ENCODE data around the gene GPC3.

GPC3 gene

DNA sequence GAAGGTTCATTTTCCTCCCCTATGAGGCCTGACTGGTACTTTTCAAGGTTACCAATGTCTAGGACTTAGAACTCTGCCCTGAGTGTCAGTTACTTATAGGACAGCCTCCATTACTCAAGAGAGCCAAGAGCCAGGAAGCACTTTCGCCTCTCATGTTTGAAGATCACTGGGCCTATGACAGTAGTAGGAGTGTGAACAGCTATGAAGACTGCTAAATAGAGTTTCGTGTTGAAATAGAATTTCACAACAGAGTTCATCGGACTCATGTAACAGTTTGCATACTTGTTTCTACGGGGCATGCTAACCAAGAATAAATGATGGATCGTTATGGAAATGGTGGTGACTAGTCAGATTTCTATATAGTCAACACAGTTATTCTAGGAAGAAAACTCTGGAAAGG lies 472.3 kb downstream of the GPC3 start:
- Histone ChIP-seq H2AFZ (ENCODE audit: low read length) (no peak overlapping the region), H4K20me1 (ENCODE audit: insufficient read depth, low read length) (no peaks in the 10 kb centered on the region), H3K36me3 (ENCODE audit: insufficient read depth, low read length) (no peaks in the 10 kb centered on the region), H3K4me2 (ENCODE audit: low read length) (no peak overlapping the region), H3K9me3 (ENCODE audit: low read length) (no peaks in the 10 kb centered on the region), H3K4me3 (ENCODE audit: low read depth, low read length, poor library complexity, severe bottlenecking) (no peak overlapping the region), H3F3A (ENCODE audit: insufficient read depth, low read length) (no peaks in the 10 kb centered on the region), H3K27ac (ENCODE audit: low read depth, low read length, poor library complexity, severe bottlenecking) (no peak overlapping the region), H3K4me1 (ENCODE audit: insufficient read depth, low read length, severe bottlenecking) (no peaks in the 10 kb centered on the region), H3K27me3 (ENCODE audit: insufficient read depth, low read length) (no peaks in the 10 kb centered on the region), H3K9ac (ENCODE audit: low read length) (no peak overlapping the region), H3K9me2 (ENCODE audit: low read depth, low read length) (no peaks in the 10 kb centered on the region), H3K79me2 (ENCODE audit: insufficient read depth, low read length) (no peaks in the 10 kb centered on the region)
- TF ChIP-seq CTCF (IDR thresholded peaks at IDR 0.05; ENCODE audit: low read length) = no peak
- no peak for TF ChIP-seq EZH2 (IDR thresholded peaks at IDR 0.05; ENCODE audit: borderline replicate concordance, low read length)

DNA sequence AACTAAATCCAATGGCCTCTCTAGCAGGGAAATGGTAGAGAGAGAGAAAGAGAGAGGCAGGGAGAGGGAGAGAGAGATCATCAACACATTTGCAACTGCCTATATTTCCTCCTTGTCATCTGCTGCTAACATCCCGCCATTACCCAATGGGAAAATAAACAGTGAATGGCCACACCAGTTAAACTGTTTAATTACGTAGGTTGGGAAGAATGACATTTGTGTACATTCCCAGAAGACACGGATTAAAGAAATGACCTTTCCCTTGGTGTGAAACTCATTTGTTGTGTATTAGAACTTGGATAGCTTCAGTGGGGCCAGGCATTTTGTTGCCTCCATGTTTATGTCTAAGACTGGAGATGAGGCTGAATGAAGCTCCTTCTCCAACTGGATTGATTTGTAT lies 474.4 kb downstream of the GPC3 start:
- Histone ChIP-seq H3K4me2 (ENCODE audit: low read length) (no peak overlapping the region), H3K27me3 (ENCODE audit: insufficient read depth, low read length) (no peaks in the 10 kb centered on the region), H3K9me3 (ENCODE audit: low read length) (no peaks in the 10 kb centered on the region), H3K4me1 (ENCODE audit: insufficient read depth, low read length, severe bottlenecking) (no peaks in the 10 kb centered on the region), H3K9ac (ENCODE audit: low read length) (no peak overlapping the region), H3K27ac (ENCODE audit: low read depth, low read length, poor library complexity, severe bottlenecking) (no peak overlapping the region), H3F3A (ENCODE audit: insufficient read depth, low read length) (no peaks in the 10 kb centered on the region), H3K79me2 (ENCODE audit: insufficient read depth, low read length) (no peaks in the 10 kb centered on the region), H4K20me1 (ENCODE audit: insufficient read depth, low read length) (no peaks in the 10 kb centered on the region), H2AFZ (ENCODE audit: low read length) (no peak overlapping the region), H3K9me2 (ENCODE audit: low read depth, low read length) (no peaks in the 10 kb centered on the region), H3K4me3 (ENCODE audit: low read depth, low read length, poor library complexity, severe bottlenecking) (no peak overlapping the region), H3K36me3 (ENCODE audit: insufficient read depth, low read length) (no peaks in the 10 kb centered on the region)
- no peak for TF ChIP-seq CTCF (IDR thresholded peaks at IDR 0.05; ENCODE audit: low read length)
- no peak for TF ChIP-seq EZH2 (IDR thresholded peaks at IDR 0.05; ENCODE audit: borderline replicate concordance, low read length)

DNA sequence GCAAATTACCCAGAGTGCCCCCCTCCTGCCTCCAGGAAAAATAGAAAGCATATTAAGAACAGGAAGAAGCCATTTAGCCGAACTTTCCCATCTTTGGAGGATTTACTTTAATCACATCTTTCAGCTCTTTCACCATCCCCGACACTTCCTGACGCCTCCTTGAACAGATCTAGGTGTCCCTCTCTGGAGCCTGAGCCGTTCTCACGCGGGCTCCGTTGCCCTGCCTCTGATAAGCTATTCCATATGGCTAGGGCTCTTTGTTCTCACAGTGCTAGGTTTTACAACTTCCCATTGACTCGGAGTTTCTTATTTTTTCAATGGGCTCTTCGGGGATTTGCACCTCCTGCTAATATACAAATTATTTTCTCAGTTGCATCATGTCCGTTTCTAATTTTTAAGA lies 488.0 kb downstream of the GPC3 start:
- H3K4me1 ChIP-seq (ENCODE audit: insufficient read depth, low read length, severe bottlenecking) = no peaks in the 10 kb centered on the region
- no peaks in the 10 kb centered on the region for H3K9me3 ChIP-seq (ENCODE audit: low read length)
- no peak overlapping the region for H2AFZ ChIP-seq (ENCODE audit: low read length)
- no peaks in the 10 kb centered on the region for H3K79me2 ChIP-seq (ENCODE audit: insufficient read depth, low read length)
- TF ChIP-seq CTCF (IDR thresholded peaks at IDR 0.05; ENCODE audit: low read length) = no peak
- TF ChIP-seq EZH2 (IDR thresholded peaks at IDR 0.05; ENCODE audit: borderline replicate concordance, low read length) = no peak
- H3F3A ChIP-seq (ENCODE audit: insufficient read depth, low read length) = no peaks in the 10 kb centered on the region
- no peaks in the 10 kb centered on the region for H3K9me2 ChIP-seq (ENCODE audit: low read depth, low read length)
- no peak overlapping the region for H3K4me3 ChIP-seq (ENCODE audit: low read depth, low read length, poor library complexity, severe bottlenecking)
- H3K27ac ChIP-seq (ENCODE audit: low read depth, low read length, poor library complexity, severe bottlenecking) = no peak overlapping the region
- no peak overlapping the region for H3K9ac ChIP-seq (ENCODE audit: low read length)
- no peaks in the 10 kb centered on the region for H4K20me1 ChIP-seq (ENCODE audit: insufficient read depth, low read length)
- H3K36me3 ChIP-seq (ENCODE audit: insufficient read depth, low read length) = no peaks in the 10 kb centered on the region
- no peak overlapping the region for H3K4me2 ChIP-seq (ENCODE audit: low read length)
- no peaks in the 10 kb centered on the region for H3K27me3 ChIP-seq (ENCODE audit: insufficient read depth, low read length)
